Dedifferentiated amniotic fluid mesenchymal stem cell (primary cell): ENCODE data around the gene PAFAH2.

Experiments used
- DNase-seq: peaks from one replicate; pipeline ENCODE4 v3.0.0-alpha.2; 2016; ENCODE audit errors: extremely low spot score

The PAFAH2 gene

DNA sequence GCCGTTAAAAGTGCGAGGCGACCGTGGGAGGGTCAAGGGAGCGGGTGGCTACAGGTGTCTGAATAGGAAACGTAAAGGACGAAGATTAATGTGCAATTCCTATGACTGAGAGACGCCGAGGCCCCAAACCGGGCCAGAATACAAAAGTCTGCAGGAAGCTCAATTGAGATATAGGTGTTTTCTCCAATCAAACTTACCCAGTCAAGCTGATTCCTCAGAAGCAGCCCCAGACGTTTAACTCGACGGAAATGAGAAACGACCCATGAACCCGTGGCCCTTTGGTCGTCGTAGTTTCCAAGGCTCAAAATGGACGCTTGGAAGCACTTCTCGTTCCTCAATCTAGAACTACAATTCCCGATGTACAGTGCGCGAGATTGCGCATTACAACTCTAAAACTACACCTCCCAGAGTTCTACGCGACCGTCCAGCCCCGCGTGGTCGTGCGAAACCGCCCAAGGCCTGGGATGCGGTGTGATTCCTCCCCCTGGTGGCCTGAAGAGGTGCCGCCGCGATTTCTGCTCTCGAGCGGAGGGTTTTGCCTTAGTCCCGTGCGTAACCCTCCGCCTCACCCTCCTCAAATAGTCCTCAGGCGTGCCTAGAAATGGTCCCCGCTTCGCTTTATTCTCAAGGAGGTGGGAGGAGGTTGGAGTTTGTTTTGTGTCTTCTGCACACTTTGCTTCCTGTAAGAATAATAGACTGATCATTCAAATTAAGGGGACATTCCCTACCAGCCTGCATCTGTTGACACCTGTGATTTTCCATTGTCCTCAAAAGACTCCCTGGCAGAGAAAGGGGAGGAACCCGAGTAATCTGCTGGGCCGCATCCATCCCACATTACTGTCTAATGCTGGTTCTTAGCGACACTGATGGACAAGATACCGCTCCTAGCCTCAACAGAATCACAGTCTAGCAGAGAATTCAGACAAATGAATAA, at the start of gene PAFAH2:
TSS of gene PAFAH2 (minus strand) at position 236 of the 934 bp plus-strand sequence. CDS start 7,247 bp downstream, outside the sequence.
- peak; percentile 99 for DNase-seq

DNA sequence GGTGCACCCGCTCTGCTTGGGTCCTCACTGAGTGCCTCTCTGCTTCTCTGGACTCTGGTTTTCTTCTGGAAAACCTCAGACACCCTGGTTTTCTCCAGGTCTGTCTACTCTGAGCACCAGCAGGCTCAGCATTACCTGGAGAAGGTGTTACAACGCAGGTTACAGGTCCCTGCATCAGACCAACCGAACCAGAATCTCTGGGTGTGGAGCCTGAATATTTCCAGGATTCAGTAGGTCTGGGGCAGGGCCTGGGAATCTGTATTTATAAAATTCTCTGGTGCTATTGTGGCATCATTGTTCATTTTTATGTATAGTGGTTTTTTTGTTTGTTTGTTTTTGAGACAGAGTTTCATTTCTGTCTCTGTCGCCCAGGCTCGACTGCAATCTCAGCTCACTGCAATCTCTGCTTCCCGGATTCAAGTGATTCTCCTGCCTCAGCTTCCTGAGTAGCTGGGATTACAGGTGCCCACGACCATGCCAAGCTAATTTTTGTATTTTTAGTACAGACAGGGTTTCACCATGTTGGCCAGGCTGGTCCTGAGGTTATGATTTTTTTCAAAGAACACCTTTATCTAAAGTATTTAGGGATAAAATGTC, 49.5 kb upstream of the PAFAH2 start:
- no peak for DNase-seq

DNA sequence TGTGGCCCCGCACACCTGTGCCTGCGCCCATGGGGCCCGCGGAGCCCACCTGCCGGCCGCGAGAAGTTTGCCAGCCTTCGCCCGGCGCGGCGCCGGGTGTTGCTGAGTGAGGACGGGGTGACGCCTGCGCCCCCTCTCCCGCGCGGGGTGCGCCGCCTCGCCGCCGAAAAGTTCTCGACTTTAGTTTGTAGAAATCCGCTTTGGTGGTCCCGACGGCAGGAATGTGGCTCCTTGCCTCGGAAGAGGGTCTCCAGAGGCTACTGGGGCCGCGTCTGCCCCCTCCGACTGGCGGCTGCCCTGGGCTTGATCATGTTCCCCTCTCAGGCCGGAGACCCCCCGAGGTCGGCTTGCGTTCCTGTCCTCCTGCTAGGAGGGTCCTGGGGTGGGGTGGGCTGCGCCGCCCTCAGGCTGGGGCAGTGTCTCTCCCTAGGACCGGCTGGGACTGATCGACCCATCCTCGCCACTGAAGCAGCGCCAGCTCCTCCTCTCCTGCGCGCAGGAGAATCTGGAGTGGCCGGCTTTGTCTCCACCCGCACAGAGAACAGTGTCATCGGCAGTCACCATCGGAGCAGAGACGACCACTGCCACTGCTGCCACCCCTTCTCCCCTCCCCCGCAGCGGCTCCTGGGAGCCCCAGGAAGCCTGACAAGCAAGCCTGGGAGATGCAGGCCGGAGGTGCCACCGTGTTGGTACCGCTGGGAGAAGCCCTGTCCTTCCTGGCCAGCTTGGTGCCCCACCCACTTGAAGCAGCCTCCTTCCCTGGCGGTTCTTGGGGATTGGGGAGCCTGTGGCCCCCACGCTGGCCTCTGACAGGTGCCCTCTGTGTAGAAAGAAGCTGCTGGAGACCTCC, 48.6 kb upstream of the PAFAH2 start:
- no peak for DNase-seq

DNA sequence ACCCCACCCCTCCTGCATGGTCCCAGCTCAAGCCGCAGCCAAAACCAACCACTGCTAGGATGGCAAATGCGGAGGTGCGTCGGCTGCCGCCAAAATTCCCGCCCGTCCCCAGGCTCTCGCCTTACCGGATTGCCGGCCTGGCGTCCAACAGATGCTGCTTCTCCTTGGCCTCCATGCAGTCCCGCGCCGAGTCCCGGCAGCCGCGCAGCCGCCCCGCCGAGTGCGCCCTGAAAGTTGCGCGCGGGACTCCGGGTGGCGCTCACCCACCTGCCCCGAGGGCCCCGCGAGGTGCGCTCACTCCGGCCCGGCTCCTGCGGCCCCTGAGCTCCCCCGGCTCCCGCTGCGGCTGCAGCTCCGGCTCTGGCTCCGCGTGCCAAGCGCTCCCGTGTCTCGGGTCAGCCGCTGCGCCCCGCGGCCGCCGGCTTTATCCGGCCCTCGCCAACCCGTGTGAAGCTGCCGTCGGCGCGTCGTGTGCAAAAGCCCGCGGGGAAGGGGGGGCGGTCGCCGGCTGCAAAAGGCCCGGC, 47.9 kb upstream of the PAFAH2 start, which contains the start of gene SLC30A2:
TSS of gene SLC30A2 (minus strand) at position 397 of the 524 bp plus-strand sequence. CDS start at position 175, 222 bp downstream.
- DNase-seq: no peak

GRCh38 chr1:26044971-26045721, 47.3 kb upstream of the PAFAH2 start:
- no peak for DNase-seq

- no peak for DNase-seq
Measured at GRCh38 chr1:26044414-26044813, 46.6 kb upstream of the PAFAH2 start.

GRCh38 chr1:26043765-26044164, 45.9 kb upstream of the PAFAH2 start:
- DNase-seq: no peak

GRCh38 chr1:26041978-26042377, 44.1 kb upstream of the PAFAH2 start:
- DNase-seq: no peak

DNA sequence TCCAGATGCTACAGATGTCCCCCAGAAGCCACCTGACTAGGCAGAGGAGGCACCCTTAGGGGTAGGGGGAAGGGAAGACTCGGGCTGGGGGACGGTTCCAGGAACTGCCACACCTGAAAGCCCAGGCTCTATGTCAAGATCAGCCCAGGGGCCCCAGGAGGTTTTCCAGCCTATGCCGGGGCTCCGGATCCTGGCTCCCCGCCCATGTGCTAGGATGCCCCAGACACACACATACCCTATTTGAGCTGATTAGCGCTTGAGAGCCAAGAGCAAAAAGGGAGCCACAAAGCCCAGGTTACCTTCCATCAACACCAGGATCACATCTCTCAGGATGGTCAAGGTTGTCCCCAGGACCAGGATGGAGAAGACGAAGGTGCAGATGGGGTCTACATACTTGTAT, 43.5 kb upstream of the PAFAH2 start:
- no peak for DNase-seq

- no peak for DNase-seq
Measured at GRCh38 chr1:26038904-26039303, 41.0 kb upstream of the PAFAH2 start.

GRCh38 chr1:26038477-26038876, 40.6 kb upstream of the PAFAH2 start:
- DNase-seq: no peak

DNA sequence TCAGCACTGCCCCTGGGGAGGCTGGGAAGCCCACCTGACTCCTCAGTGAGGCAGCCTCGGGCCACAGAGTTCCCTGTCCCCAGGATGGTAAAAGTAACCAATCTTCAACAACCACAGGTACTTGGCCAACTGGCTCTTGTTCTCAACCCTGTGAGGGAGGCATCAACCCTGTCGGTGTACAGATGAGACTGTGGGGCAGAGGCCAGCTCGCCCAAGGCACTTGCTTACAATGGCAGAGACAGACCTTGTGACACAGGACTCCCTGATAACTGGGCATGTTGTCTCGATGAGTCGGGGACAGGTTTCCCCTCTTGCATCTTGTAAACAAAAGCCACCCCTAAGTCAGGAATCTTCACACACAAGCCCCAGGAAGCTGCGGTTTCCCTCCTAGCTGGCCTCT, 40.0 kb upstream of the PAFAH2 start:
- no peak for DNase-seq

- DNase-seq: no peak
Measured at GRCh38 chr1:26036756-26037281, 39.0 kb upstream of the PAFAH2 start.

- peak; percentile 43 for DNase-seq
Measured at GRCh38 chr1:26035959-26036755, 38.3 kb upstream of the PAFAH2 start.

DNA sequence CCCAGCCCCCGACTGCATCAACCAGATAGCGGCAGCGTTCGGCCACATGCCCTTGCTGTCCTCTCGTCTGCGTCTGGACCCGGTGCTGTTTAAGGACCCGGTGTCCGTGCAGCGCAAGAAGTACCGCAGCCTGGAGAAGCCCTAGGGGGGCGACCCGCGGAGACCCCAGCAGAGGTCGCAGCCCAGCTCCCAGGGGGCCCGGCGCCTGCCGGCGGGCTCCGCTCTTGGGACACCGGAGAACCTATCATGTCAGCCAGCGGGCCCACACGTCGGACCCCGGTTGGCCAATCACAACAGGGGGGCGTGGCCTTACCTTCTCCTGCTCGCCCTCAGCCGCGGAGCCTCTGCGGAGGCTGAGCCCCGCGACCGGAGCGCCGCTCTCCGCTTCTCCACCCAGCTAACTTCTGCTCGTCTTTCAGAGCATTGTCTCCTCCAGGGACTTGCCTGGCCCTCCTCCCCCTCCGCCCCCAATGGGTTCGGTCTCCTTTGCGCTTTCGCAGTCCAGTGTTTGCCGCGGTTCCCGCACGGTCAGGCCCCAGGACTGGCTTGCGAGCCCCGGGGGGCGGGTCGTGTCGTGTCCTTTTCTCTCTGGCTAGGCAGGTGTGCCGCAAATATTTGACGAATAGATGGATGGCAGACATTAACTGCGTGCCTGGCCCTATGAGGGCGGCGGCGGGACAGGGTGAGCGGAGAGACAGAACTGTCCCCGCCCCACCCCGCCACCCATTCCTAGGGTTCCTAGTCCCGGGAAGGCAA, 37.5 kb upstream of the PAFAH2 start:
- DNase-seq: peak; percentile 88

- DNase-seq: no peak
Measured at GRCh38 chr1:26034504-26035202, 36.8 kb upstream of the PAFAH2 start.

DNA sequence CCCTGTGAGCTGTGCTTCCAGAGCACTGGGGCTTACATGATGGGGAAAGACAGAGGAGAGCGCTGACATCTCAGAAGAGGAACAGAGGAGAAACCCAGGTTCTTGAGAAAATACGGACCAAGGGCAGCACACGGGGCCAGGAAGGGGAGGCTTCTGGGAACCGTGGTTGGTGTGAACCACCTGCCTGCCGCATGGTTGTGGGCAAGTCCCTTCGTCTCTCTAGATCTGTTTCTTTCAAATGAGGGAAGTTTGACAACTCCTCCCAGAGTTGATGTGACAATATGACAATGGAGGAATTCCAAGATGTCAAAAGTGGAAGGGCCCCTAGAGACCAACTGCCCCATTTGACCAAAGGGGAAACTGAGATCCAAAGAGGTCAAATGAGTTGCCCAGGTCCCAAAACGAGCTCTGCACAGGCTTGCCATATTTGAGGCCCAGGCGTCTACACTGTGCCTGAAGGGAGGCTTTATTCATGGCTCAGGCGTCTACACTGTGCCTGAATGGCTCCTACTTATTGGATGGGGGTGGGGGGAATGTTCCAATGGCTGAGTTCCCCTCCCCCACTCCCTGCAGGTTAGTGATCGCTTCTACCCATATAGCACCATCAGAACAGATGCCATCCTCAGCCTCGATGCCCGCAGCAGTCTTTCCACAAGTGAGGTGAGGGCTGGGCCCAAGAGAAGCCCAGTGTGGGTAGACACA, 34.9 kb upstream of the PAFAH2 start:
- DNase-seq: no peak
